Stimulated activated CD8-positive, alpha-beta memory T cell treated with anti-CD3 and anti-CD28 coated beads, Interleukin-4, amount 100 ng/mL, for 24 hours (primary cell): ENCODE measurements around the gene GSTK1.

Source experiments
- DNase-seq: peaks from one replicate; pipeline ENCODE4 v3.0.0-alpha.2; 2020; ENCODE audit warnings: low read depth

Gene GSTK1

GRCh38 chr7:143299840-143300239 lies 36.6 kb downstream of the GSTK1 start:
- DNase-seq, result peak; percentile 27

GRCh38 chr7:143300959-143301935 lies 38.0 kb downstream of the GSTK1 start:
- DNase-seq, result no peak

GRCh38 chr7:143303733-143304132 lies 40.5 kb downstream of the GSTK1 start:
- no peak for DNase-seq

- DNase-seq, result no peak
Measured at GRCh38 chr7:143304938-143305337, 41.7 kb downstream of the GSTK1 start.

GRCh38 chr7:143305423-143306070 lies 42.3 kb downstream of the GSTK1 start:
- peak; percentile 51 for DNase-seq

- no peak for DNase-seq
Measured at GRCh38 chr7:143308632-143309031, 45.4 kb downstream of the GSTK1 start.

GRCh38 chr7:143314127-143314526 lies 50.9 kb downstream of the GSTK1 start:
- no peak for DNase-seq

- DNase-seq, result no peak
Measured at GRCh38 chr7:143315776-143316175, 52.5 kb downstream of the GSTK1 start, which contains the start of gene CLCN1. TSS of gene CLCN1 (plus strand) at chr7:143316111. CDS start at chr7:143316213, 102 bp downstream.

GRCh38 chr7:143316492-143316891 lies 53.3 kb downstream of the GSTK1 start:
- DNase-seq, result no peak

GRCh38 chr7:143318661-143319060 lies 55.4 kb downstream of the GSTK1 start:
- no peak for DNase-seq
